ENCODE results near the gene TMED5. TPM values are rescaled to one million over a fixed set of nuclear protein-coding genes. Genes with fewer than 3 reads are reported as not detected.
"Not testable (repeated sequence)": the region's sequence is repeated elsewhere in the genome, so short reads cannot be mapped to it uniquely, and the experiment has no call there.

The TMED5 gene
- total RNA-seq, 4 donors from 2014 or later = 57.2 to 189 (median 136) TPM

GRCh38 chr1:93194231-93194990 is 14.2 kb upstream of the TMED5 start:
- TF ChIP-seq CTCF (IDR thresholded peaks at IDR 0.05) = no peak
- ATAC-seq (ENCODE audit: low FRiP score) (no peak), DNase-seq (ENCODE audit: low spot score) (no peak)

GRCh38 chr1:93190432-93190831 is 10.2 kb upstream of the TMED5 start:
- TF ChIP-seq CTCF (IDR thresholded peaks at IDR 0.05) = no peak
- ATAC-seq (ENCODE audit: low FRiP score) = no peak
- DNase-seq (ENCODE audit: low spot score) = no peak

GRCh38 chr1:93186667-93187066 is 6.5 kb upstream of the TMED5 start:
- no peak for ATAC-seq (ENCODE audit: low FRiP score)

GRCh38 chr1:93180723-93181613 is 755 bp upstream of the TMED5 start, which contains the start of gene CCDC18:
Gene CCDC18, plus strand, starts transcription at chr1:93180724. Its CDS starts 2,638 bp downstream, at chr1:93183362.
- DNase-seq (ENCODE audit: low spot score) (no peak), ATAC-seq (ENCODE audit: low FRiP score) (no peak)
- no peak for TF ChIP-seq CTCF (IDR thresholded peaks at IDR 0.05)

More at GRCh38 chr1:93186667-93187066, 6.5 kb upstream of the TMED5 start:
- no peak for DNase-seq (ENCODE audit: low spot score)
- TF ChIP-seq CTCF (IDR thresholded peaks at IDR 0.05) = no peak

GRCh38 chr1:93178418-93178817 is 1.8 kb downstream of the TMED5 start:
- no peak for ATAC-seq (ENCODE audit: low FRiP score)

GRCh38 chr1:93177991-93178390 is 2.2 kb downstream of the TMED5 start:
- TF ChIP-seq CTCF (IDR thresholded peaks at IDR 0.05) = no peak
- no peak for ATAC-seq (ENCODE audit: low FRiP score)
- no peak for DNase-seq (ENCODE audit: low spot score)

More at GRCh38 chr1:93178418-93178817, 1.8 kb downstream of the TMED5 start:
- no peak for TF ChIP-seq CTCF (IDR thresholded peaks at IDR 0.05)
- DNase-seq (ENCODE audit: low spot score) = no peak

GRCh38 chr1:93174638-93175037 is 5.6 kb downstream of the TMED5 start:
- DNase-seq (ENCODE audit: low spot score); ATAC-seq (ENCODE audit: low FRiP score): not testable (repeated sequence)
